ENCODE measurements around the gene FAM3A. TPM values are rescaled to one million over a fixed set of nuclear protein-coding genes. Genes with fewer than 3 reads are reported as not detected.

The FAM3A gene
- total RNA-seq, 2 experiments from 2014 or later: 34.4 to 38.6 TPM

DNA sequence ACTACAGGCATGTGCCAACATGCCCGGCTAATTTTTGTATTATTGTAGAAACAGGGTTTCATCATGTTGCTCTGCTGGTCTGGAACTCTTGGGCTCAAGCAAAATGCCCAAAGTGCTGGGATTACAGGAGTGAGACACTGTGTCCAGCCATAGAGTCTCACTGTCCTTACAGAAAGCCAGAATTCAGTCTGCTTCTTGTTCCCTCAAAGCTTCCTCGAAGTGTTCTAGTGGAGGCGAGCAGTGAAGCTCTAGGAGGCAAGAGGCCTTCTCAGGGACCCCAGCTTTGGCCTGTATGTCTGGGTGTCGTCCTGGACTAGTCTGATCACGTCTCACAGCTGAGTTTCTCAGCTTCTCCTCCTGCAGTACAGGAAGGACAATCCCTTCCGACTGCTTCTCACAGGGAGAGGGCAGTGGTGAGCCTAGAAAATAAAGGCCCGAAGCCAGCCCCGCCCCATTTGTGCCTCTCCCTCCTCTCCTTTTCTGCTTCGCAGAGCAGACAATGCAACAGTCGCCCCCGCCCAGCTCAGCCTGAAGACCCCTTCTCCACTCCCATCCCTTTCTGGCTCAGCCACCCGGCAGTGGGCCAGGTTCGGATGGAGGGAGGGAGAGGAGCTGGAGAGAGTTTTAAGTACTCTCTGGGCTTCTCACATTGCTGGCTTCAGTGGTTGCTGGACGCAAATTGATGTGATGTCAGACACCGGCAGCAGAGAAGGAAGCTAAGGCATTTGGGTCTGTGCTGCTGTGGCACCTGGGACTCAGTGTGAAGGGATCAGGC lies 11.1 kb upstream of the FAM3A start:
- H3K36me3 Mint-ChIP-seq (ENCODE audit: low read depth): peaks cover 3% of the 10 kb centered on the region
- CTCF ChIA-PET: interaction anchor here (0.6 to 1.6 kb wide), 9 partner anchors 9 to 153 kb away, joined by 3 to 10 read pairs (median 4); partner anchors contain the start of genes FAM3A and SLC10A3
- peak; percentile 67 for DNase-seq
- POLR2A ChIA-PET: no interaction called here
- no peaks in the 10 kb centered on the region for H3K27me3 Mint-ChIP-seq
- H3K4me1 Mint-ChIP-seq: peaks cover 24% of the 10 kb centered on the region
- no peaks in the 10 kb centered on the region for H3K9me3 Mint-ChIP-seq
- peak overlapping the region; percentile 83 for H3K27ac Mint-ChIP-seq
- H3K4me3 Mint-ChIP-seq: no peak overlapping the region

DNA sequence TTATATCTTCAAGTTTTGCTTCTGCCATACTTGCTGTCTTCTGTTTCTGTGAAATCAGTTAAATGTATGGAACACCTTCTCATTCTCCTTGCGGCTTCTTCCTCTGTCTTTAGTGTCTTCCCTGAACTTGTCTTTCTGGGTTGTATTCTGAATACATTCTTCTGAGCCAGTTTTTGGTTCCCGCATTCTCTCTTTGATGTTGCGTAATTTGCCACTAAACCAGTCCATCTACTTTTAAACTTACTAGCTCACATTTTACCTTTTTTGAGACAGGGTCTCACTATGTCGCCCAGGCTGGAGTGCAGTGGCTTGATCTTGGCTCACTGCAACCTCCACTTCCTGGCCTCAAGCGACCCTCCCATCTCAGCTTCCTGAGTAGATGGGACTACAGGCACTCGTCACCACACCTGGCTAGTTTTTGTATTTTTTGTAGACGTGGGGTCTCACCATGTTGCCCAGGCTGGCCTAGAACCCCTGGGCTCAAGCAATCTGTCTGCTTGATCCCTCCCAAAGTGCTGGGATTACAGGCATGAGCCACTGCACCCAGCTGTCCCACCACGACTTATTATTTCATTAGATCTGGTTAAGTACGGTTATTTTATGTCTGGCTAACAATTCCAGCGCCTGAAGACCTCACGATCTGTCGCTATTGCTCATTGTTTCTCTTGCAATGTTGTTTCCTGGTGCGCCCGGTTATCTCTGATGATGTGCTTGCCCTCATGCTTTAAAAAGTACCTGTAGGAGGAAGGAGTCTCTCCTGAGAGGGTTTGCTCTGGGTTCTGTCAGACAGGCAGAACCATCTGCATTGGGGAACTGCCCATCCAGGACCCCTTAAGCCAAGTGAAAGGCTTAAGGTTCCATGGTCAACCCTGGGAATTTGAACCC lies 9.8 kb upstream of the FAM3A start:
- H3K27ac Mint-ChIP-seq: peak overlapping the region; percentile 60
- H3K9me3 Mint-ChIP-seq: no peaks in the 10 kb centered on the region
- no peaks in the 10 kb centered on the region for H3K27me3 Mint-ChIP-seq
- ChIA-PET CTCF (interaction anchor here (1.0 to 1.2 kb wide), 2 partner anchors 35 to 153 kb away, joined by 4 read pairs; partner anchors contain the start of gene SLC10A3), POLR2A (no interaction called here)
- no peak overlapping the region for H3K4me3 Mint-ChIP-seq
- no peak for DNase-seq
- H3K36me3 Mint-ChIP-seq (ENCODE audit: low read depth): peaks cover under 1% of the 10 kb centered on the region
- H3K4me1 Mint-ChIP-seq: peaks cover 24% of the 10 kb centered on the region

DNA sequence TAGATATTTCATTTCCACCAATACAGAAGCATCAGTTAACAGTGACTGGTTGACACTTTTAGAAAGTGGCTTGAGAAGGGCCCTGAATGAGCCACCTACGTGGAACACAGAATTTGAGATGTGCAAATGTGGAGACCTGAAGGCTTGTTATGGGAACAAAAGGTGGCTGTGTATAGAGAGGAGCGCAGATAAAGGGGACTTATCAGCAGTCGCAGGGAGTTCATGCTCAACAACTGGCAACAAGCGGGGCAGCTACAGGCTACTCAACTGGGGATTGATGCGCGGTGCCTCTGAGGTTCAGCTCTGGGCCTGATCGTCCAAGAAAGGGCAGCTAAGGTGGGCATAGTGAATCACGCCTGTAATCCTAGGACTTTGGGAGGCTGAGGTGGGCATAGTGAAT lies 3.4 kb upstream of the FAM3A start:
- ChIA-PET POLR2A (no interaction called here), CTCF (interaction anchor here (0.7 to 2.0 kb wide), 2 partner anchors 13 to 23 kb away, joined by 3 to 5 read pairs; no protein-coding TSS in a partner anchor)
- Mint-ChIP-seq H3K27me3 (no peaks in the 10 kb centered on the region), H3K36me3 (ENCODE audit: low read depth) (no peaks in the 10 kb centered on the region), H3K9me3 (no peaks in the 10 kb centered on the region), H3K27ac (no peak overlapping the region), H3K4me3 (no peak overlapping the region), H3K4me1 (peaks cover 13% of the 10 kb centered on the region)
- DNase-seq: no peak

DNA sequence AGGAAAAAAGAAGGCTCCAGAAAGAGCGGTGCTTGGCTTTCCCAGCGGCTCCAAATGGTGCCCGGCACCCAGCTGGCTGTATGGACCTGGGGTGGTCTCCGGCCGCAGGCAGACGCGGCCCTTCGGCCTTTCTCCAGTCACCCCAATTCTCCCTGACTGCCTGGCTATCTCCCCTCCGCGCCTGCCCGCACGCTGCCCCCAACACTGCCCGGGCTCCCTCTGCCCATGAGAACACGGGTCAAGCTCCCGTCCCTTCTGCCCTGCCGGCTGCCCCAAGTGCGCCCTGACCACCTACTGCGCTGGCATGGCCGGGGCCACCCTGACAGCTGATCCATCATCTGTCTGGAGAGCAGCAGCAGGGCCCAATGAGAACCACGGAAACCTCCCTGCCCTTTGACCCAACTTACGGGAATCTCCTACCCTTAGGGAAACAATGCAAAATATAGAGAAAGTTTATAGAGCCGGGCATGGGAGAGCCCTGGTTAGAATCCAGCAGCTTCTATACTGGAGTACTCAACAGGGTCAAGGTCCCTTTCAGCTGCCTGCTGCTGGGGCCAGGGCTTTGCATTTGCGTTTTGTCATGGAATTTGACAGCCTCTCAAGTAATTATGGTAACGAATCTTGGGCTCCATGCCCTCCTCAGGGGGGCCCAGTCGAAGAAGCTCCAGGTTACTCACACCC lies 1.2 kb upstream of the FAM3A start:
- Mint-ChIP-seq H3K27me3 (no peaks in the 10 kb centered on the region), H3K4me3 (peak overlapping the region; percentile 16), H3K4me1 (peaks cover 22% of the 10 kb centered on the region), H3K36me3 (ENCODE audit: low read depth) (peaks cover 6% of the 10 kb centered on the region), H3K27ac (peak overlapping the region; percentile 36), H3K9me3 (no peaks in the 10 kb centered on the region)
- CTCF ChIA-PET: interaction anchor here (3.1 kb wide), 1 partner anchor 10 kb away, joined by 10 read pairs; no protein-coding TSS in a partner anchor
- DNase-seq: no peak
- POLR2A ChIA-PET: no interaction called here

DNA sequence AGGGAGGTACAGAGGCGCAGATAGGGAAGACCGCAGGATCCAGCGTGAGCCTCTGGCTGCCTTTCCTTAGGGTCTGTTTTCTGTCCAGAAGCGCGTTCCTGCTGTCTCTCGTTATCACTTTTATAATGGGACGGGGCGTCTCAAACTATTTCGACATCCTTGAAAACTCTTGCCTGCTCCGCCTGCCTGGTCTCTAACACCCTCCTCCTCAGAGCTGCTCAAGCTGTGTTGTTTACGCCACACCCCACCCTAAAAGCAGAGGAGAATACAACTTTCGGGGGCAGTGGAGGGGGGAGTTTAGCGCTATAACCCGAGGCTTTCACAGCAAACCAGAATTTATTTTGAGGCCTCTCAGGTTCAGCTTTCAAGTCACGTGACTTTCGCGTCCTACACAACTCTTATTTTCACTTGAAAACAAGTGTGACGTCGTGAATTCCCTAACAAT lies 646 bp upstream of the FAM3A start:
- Mint-ChIP-seq H3K27ac (peak overlapping the region; percentile 94), H3K9me3 (no peaks in the 10 kb centered on the region), H3K4me1 (peaks cover 25% of the 10 kb centered on the region), H3K27me3 (no peaks in the 10 kb centered on the region), H3K36me3 (ENCODE audit: low read depth) (peaks cover 6% of the 10 kb centered on the region), H3K4me3 (peak overlapping the region; percentile 80)
- peak; percentile 25 for DNase-seq
- ChIA-PET CTCF (interaction anchor here (3.1 kb wide), 1 partner anchor 11 kb away, joined by 10 read pairs; no protein-coding TSS in a partner anchor), POLR2A (no interaction called here)

DNA sequence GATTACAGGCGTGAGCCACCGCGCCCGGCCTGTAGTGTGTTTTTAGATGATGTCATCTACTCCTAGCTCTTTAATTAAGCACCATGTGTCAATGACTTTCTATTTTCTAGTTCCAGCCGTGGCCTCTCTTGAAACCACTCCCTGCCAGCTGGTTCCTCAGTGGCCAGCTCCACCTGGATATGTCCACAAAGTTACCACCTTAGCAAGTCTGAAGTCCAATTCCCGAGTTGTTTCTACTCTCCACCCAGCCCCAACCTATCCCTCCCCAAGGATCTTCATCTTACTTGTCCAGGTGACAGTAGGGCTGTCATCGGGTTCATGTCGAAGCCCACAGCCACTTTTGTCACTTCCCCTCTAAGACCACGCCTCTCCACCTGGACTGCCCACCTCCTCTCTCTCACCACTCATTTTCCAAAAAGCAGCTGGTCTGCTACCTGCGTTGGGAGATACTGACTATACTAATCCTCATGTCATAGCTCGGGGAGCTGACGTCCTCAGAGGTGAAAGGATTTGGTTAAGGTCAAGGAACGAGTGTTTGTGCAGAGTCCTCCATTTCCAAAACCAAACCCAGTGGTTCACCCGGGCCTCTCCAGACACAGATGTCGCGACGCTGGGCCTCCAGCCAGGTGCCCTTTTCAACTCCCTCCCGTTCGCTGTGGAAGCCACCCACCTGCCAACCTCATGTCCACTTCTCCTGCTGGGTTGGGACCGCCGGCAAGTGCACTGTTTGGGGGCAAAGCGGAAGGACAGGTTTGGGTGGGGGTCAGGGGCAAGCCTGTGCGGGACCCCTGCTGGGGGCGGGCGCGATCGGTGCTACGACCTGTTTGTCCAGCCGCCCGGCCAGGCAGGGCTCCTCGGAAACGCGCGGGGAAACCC lies 704 bp downstream of the FAM3A start:
- Mint-ChIP-seq H3K4me1 (peaks cover 34% of the 10 kb centered on the region), H3K36me3 (ENCODE audit: low read depth) (peaks cover 12% of the 10 kb centered on the region), H3K27ac (peak overlapping the region; percentile 84), H3K9me3 (no peaks in the 10 kb centered on the region), H3K4me3 (peak overlapping the region; percentile 79), H3K27me3 (no peaks in the 10 kb centered on the region)
- peak; percentile 32 for DNase-seq
- POLR2A ChIA-PET: no interaction called here
- CTCF ChIA-PET: interaction anchor here (1.3 to 3.1 kb wide), 2 partner anchors 12 to 17 kb away, joined by 4 to 10 read pairs; no protein-coding TSS in a partner anchor

DNA sequence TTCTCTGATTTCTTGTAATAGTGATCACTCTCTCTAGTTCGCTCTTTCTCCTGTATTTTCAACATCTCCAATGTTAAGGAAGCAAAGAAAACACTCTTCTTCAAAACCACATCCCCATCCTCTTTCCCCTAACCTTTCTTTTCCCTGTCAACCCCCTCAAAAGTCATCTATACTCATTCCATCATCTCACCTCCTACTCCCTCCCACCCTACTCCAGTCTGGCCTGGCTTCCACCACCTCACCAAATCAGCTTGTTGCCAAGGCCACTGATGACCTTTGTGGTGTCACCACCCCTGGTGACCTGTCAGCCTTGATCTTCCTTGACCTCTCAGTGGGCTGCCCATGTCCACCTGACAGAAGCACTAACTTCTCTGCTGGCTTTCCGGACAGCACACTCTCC lies 2.3 kb downstream of the FAM3A start:
- Mint-ChIP-seq H3K27me3 (no peaks in the 10 kb centered on the region), H3K36me3 (ENCODE audit: low read depth) (peaks cover 25% of the 10 kb centered on the region), H3K9me3 (peaks cover 4% of the 10 kb centered on the region), H3K27ac (no peak overlapping the region), H3K4me3 (peak overlapping the region; percentile 43), H3K4me1 (peaks cover 41% of the 10 kb centered on the region)
- ChIA-PET CTCF (no interaction called here), POLR2A (no interaction called here)
- no peak for DNase-seq

DNA sequence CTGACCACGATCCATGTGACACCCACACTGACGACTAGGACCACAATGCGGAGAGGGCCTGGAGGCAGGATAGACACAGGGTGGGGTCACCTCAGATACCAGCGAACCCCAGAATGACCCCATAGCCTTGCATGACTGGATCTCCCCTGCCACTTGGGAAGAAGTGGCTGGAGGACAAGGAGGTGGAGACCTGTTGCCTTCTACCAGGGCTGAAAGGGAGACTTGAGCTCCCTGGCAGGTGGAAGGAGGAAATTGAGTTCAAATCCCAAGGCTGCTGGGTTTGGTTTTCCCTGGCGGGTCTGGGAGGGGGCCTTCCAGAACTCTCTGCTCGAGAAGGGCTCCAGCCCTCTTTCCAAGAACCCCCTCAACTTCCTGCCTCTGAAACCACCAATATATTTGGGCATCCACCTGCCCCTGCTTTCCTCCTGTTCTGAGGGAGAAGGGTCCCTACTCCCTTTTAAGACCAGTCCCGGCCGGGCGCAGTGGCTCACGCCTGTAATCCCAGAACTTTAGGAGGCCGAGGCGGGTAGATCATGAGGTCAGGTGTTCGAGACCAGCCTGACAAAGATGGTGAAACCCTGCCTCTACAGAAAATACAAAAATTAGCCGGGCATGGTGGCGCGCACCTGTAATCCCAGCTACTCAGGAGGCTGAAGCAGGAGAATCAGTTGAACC lies 3.0 kb downstream of the FAM3A start:
- Mint-ChIP-seq H3K4me3 (no peak overlapping the region), H3K9me3 (peaks cover 4% of the 10 kb centered on the region), H3K27ac (no peak overlapping the region), H3K36me3 (ENCODE audit: low read depth) (peaks cover 28% of the 10 kb centered on the region), H3K4me1 (peaks cover 41% of the 10 kb centered on the region), H3K27me3 (no peaks in the 10 kb centered on the region)
- CTCF ChIA-PET: no interaction called here
- POLR2A ChIA-PET: interaction anchor here (0.7 kb wide), 1 partner anchor 32 kb away, joined by 3 read pairs; no protein-coding TSS in a partner anchor
- no peak for DNase-seq

DNA sequence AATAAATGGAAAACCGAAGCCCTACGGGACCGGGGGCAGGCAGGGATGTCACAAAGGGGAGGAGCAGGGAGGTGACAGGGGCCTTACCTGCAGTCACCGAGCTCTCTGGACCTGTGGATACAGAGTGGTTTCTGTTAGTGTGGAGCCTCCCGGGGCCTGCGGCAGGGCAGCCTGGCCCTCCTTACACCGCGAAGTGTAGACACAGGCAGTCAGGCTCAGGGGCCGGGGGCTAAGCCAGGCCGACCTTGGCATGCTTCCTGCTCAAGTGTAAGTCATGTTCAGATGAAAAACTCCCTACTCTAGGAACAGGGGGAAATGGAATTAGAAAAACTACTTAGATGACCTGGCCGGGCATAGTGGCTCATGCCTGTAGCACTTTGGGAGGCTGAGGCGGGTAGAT lies 4.3 kb downstream of the FAM3A start:
- CTCF ChIA-PET: no interaction called here
- Mint-ChIP-seq H3K27ac (peak overlapping the region; percentile 90), H3K4me1 (peaks cover 40% of the 10 kb centered on the region), H3K4me3 (no peak overlapping the region), H3K9me3 (peaks cover 4% of the 10 kb centered on the region), H3K36me3 (ENCODE audit: low read depth) (peaks cover 28% of the 10 kb centered on the region), H3K27me3 (no peaks in the 10 kb centered on the region)
- POLR2A ChIA-PET: no interaction called here
- DNase-seq: no peak

DNA sequence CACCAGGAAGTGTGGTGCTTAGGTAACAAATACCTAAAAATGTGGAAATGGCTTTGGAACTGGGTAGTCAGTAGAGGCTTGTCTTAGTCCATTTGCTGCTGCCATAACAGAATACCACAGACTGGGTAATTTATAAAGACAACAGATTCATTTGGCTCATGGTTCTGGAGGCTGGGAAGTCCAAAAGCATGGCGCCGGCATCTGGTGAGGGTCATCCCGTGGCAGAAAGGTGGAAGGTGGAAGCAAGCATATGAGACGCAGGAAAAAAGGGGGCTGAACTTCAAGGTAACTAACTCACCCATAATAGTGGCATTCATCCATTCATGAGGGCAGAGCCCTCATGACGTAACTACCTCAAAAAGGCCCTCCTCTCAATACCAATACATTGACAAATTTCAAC lies 6.6 kb downstream of the FAM3A start:
- Mint-ChIP-seq H3K4me1 (peaks cover 29% of the 10 kb centered on the region), H3K27me3 (no peaks in the 10 kb centered on the region), H3K36me3 (ENCODE audit: low read depth) (peaks cover 28% of the 10 kb centered on the region), H3K27ac (no peak overlapping the region), H3K9me3 (peaks cover 4% of the 10 kb centered on the region), H3K4me3 (no peak overlapping the region)
- CTCF ChIA-PET: no interaction called here
- DNase-seq: no peak
- POLR2A ChIA-PET: no interaction called here

DNA sequence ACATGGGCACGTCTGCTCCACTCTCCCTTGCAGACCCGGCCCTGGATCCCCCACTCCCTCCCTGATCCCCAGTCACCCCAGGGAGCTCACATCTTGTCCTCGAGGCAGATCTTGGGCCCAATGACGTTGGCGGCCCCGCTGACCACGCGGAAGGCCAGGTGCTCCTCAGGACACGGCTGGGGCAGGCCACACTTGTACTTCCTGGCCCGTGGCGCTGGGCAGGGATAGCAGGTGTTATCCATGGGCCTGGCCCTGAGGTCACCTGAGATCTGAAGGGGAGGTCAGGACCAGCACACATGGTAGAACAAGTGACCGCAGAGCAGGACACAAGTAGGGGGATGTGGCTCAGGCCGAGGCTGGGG lies 7.7 kb downstream of the FAM3A start:
- Mint-ChIP-seq H3K4me3 (no peak overlapping the region), H3K4me1 (peaks cover 22% of the 10 kb centered on the region), H3K9me3 (peaks cover 4% of the 10 kb centered on the region), H3K36me3 (ENCODE audit: low read depth) (peaks cover 22% of the 10 kb centered on the region), H3K27ac (no peak overlapping the region), H3K27me3 (no peaks in the 10 kb centered on the region)
- POLR2A ChIA-PET: no interaction called here
- CTCF ChIA-PET: no interaction called here
- DNase-seq: no peak

All from activated CD4-positive, alpha-beta T cell treated with anti-CD3 and anti-CD28 coated beads, Interleukin-2, amount 10 ng/mL, durations not matched to agents 7 days and 5 days (primary cell).